HepG2 (cell line): ENCODE results near the gene PGAP1.

Experiments
- ARNT ChIP-seq: fragments of 450-650 bp; IDR thresholded peaks from 2 replicates; pipeline ENCODE4 v1.6.1; 2017
- CBFB ChIP-seq: sonication (generic); formaldehyde crosslinking; IDR thresholded peaks from 2 replicates; pipeline ENCODE4 v1.4.0; 2020; ENCODE audit warnings: missing genetic modification reagents
- JDP2 ChIP-seq: sonication (generic); formaldehyde crosslinking; IDR thresholded peaks from 2 replicates; pipeline ENCODE4 v1.8.1; 2022; ENCODE audit warnings: missing genetic modification reagents, borderline replicate concordance
- MXI1 ChIP-seq: IDR thresholded peaks from 3 replicates; pipeline ENCODE4 v1.6.1; 2012; ENCODE audit warnings: low read depth, low read length, inconsistent platforms, borderline replicate concordance
- NCOA5 ChIP-seq: sonication (generic); formaldehyde crosslinking; IDR thresholded peaks from 2 replicates; pipeline ENCODE4 v1.4.0; 2020; ENCODE audit warnings: missing genetic modification reagents
- NFE2 ChIP-seq: sonication (generic); formaldehyde crosslinking; IDR thresholded peaks from 2 replicates; pipeline ENCODE4 v1.4.0; 2020; ENCODE audit warnings: missing genetic modification reagents
- RBM22 ChIP-seq: fragments of 200-400 bp; formaldehyde crosslinking; optimal IDR thresholded peaks from 2 replicates; pipeline ENCODE3; 2017; ENCODE audit warnings: mild to moderate bottlenecking, low read length, moderate library complexity
- ZBTB20 ChIP-seq: sonication (generic); formaldehyde crosslinking; IDR thresholded peaks from 2 replicates; pipeline ENCODE4 v1.8.1; 2023; ENCODE audit warnings: missing genetic modification reagents, low read depth, mild to moderate bottlenecking, borderline replicate concordance
- ZNF224 ChIP-seq: sonication (generic); formaldehyde crosslinking; IDR thresholded peaks from 2 replicates; pipeline ENCODE4 v1.5.0; 2020; ENCODE audit warnings: mild to moderate bottlenecking, missing genetic modification reagents
- ZNF446 ChIP-seq: sonication (generic); formaldehyde crosslinking; IDR thresholded peaks from 2 replicates; pipeline ENCODE4 v1.5.0; 2020; ENCODE audit warnings: mild to moderate bottlenecking, missing genetic modification reagents
- ZNF792 ChIP-seq: IDR thresholded peaks from 2 replicates; pipeline ENCODE4 v1.6.1; 2016
- TF ChIP-seq, protein P1 (sequence below): sonication (generic); formaldehyde crosslinking; IDR thresholded peaks from 2 replicates; pipeline ENCODE4 v1.5.0; 2020; ENCODE audit warnings: mild to moderate bottlenecking, missing genetic modification reagents, moderate library complexity
- TF ChIP-seq, protein P2 (sequence below): sonication (generic); formaldehyde crosslinking; IDR thresholded peaks from 2 replicates; pipeline ENCODE4 v1.5.0; 2020; ENCODE audit warnings: mild to moderate bottlenecking, missing genetic modification reagents, borderline replicate concordance
- TF ChIP-seq, protein P3 (sequence below): sonication (generic); formaldehyde crosslinking; IDR thresholded peaks from 2 replicates; pipeline ENCODE4 v1.8.0; 2022; ENCODE audit warnings: missing genetic modification reagents, mild to moderate bottlenecking, inconsistent platforms, borderline replicate concordance

DNA sequence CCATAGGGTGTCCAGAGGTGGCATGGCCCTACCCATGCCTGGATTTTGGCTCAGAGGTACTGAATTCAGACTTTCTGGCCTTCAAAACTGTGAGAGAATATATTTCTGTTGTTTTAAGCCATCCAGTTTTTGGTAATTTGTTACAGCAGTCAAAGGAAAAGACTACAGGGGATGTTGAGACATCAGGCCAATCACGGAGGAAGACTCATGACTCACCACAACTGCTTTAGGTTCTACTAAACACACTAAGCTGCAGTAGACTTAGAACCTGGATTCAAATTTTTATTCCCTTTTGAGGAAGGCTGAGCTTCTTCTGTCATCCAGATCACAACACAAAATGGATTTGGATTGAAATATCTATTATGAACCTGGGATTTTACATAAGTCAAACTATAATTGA, 105.3 kb downstream of the PGAP1 start:
- TF ChIP-seq, protein P1, sequence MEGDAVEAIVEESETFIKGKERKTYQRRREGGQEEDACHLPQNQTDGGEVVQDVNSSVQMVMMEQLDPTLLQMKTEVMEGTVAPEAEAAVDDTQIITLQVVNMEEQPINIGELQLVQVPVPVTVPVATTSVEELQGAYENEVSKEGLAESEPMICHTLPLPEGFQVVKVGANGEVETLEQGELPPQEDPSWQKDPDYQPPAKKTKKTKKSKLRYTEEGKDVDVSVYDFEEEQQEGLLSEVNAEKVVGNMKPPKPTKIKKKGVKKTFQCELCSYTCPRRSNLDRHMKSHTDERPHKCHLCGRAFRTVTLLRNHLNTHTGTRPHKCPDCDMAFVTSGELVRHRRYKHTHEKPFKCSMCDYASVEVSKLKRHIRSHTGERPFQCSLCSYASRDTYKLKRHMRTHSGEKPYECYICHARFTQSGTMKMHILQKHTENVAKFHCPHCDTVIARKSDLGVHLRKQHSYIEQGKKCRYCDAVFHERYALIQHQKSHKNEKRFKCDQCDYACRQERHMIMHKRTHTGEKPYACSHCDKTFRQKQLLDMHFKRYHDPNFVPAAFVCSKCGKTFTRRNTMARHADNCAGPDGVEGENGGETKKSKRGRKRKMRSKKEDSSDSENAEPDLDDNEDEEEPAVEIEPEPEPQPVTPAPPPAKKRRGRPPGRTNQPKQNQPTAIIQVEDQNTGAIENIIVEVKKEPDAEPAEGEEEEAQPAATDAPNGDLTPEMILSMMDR (CRISPR knock-in tag) = no peak
- TF ChIP-seq, protein P2, sequence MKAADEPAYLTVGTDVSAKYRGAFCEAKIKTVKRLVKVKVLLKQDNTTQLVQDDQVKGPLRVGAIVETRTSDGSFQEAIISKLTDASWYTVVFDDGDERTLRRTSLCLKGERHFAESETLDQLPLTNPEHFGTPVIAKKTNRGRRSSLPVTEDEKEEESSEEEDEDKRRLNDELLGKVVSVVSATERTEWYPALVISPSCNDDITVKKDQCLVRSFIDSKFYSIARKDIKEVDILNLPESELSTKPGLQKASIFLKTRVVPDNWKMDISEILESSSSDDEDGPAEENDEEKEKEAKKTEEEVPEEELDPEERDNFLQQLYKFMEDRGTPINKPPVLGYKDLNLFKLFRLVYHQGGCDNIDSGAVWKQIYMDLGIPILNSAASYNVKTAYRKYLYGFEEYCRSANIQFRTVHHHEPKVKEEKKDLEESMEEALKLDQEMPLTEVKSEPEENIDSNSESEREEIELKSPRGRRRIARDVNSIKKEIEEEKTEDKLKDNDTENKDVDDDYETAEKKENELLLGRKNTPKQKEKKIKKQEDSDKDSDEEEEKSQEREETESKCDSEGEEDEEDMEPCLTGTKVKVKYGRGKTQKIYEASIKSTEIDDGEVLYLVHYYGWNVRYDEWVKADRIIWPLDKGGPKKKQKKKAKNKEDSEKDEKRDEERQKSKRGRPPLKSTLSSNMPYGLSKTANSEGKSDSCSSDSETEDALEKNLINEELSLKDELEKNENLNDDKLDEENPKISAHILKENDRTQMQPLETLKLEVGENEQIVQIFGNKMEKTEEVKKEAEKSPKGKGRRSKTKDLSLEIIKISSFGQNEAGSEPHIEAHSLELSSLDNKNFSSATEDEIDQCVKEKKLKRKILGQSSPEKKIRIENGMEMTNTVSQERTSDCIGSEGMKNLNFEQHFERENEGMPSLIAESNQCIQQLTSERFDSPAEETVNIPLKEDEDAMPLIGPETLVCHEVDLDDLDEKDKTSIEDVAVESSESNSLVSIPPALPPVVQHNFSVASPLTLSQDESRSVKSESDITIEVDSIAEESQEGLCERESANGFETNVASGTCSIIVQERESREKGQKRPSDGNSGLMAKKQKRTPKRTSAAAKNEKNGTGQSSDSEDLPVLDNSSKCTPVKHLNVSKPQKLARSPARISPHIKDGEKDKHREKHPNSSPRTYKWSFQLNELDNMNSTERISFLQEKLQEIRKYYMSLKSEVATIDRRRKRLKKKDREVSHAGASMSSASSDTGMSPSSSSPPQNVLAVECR (CRISPR knock-in tag) = no peak
- TF ChIP-seq NFE2 (CRISPR knock-in tag) = no peak
- no peak for TF ChIP-seq CBFB (CRISPR knock-in tag)
- TF ChIP-seq ZNF224 (CRISPR knock-in tag) = no peak
- no peak for TF ChIP-seq ZNF792
- TF ChIP-seq ZNF446 = no peak
- no peak for TF ChIP-seq ZBTB20 (CRISPR knock-in tag)
- no peak for TF ChIP-seq ARNT
- TF ChIP-seq, protein P3, sequence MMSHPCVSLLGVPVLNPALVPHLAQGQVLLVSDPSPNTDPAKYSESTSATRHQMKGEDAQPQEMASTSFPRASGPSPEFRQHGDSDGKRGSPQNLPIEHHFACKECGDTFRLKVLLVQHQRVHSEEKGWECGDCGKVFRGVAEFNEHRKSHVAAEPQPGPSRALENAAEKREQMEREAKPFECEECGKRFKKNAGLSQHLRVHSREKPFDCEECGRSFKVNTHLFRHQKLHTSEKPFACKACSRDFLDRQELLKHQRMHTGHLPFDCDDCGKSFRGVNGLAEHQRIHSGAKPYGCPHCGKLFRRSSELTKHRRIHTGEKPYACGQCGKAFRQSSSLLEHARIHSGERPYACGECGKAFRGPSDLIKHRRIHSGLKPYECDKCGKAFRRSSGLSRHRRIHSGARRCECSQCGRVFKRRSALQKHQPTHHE (CRISPR knock-in tag) = no peak
- TF ChIP-seq MXI1 = no peak
- TF ChIP-seq NCOA5 (CRISPR knock-in tag) = no peak
- TF ChIP-seq RBM22 = no peak
- no peak for TF ChIP-seq JDP2 (CRISPR knock-in tag)
